Lower lobe of right lung (tissue), 2 donors: ENCODE results near the gene G3BP2. TPM values are rescaled to one million over a fixed set of nuclear protein-coding genes. Genes with fewer than 3 reads are reported as not detected.

Source experiments
- ATAC-seq, 2 donors: fragments of 200-7000 bp; cut with Tn5 transposase; one replicate each; pipeline ENCODE4 v1.9.1; 2020 to 2022; ENCODE audit warnings: mild to moderate bottlenecking in 2 of 2, moderate library complexity in 2 of 2
- DNase-seq: peaks from one replicate; pipeline ENCODE4 v3.0.0-alpha.2; 2020
- H3K27ac ChIP-seq: fragments of 200-600 bp; one replicate; pipeline ENCODE4 v1.8.0; 2022
- H3K27me3 ChIP-seq: fragments of 200-600 bp; one replicate; pipeline ENCODE4 v1.8.0; 2022; ENCODE audit warnings: low read depth
- H3K36me3 ChIP-seq: fragments of 200-600 bp; one replicate; pipeline ENCODE4 v1.8.0; 2022; ENCODE audit warnings: mild to moderate bottlenecking
- H3K4me1 ChIP-seq: fragments of 200-600 bp; one replicate; pipeline ENCODE4 v1.8.0; 2022
- H3K4me3 ChIP-seq: fragments of 200-600 bp; one replicate; pipeline ENCODE4 v1.8.0; 2022; ENCODE audit warnings: mild to moderate bottlenecking
- H3K9me3 ChIP-seq: fragments of 200-600 bp; one replicate; pipeline ENCODE4 v1.8.0; 2022
- intact Hi-C: fragments of 100-400 bp; cut with DNase I; formaldehyde crosslinking; loops from one replicate; pipeline ENCODE4 v1.11.0; 2022
- total RNA-seq: library from RNA; stranded (reverse); fragmentation: NEBNext Ultra II Directional; extraction: Animal tissue kit (Norgen Biotek cat#: 25700); gene quantifications from one replicate; pipeline ENCODE4 v1.2.1, GENCODE V29; 2021
- TF ChIP-seq, protein P1 (sequence below): fragments of 200-600 bp; IDR thresholded peaks from one replicate; pipeline ENCODE4 v1.8.0; 2022; ENCODE audit warnings: antibody characterized with exemption, mild to moderate bottlenecking
- donor health status: DM: no; HTN: yes; CAD: no; lungs with severe emphysema.

G3BP2 gene
- total RNA-seq, 1 donor from 2014 or later, result 101 TPM

GRCh38 chr4:75662626-75663025 is 10.6 kb downstream of the G3BP2 start:
- ATAC-seq (no peak), DNase-seq (no peak)
- Histone ChIP-seq H3K27ac (no peak overlapping the region), H3K4me3 (no peak overlapping the region), H3K9me3 (no peaks in the 10 kb centered on the region), H3K4me1 (peaks cover 14% of the 10 kb centered on the region), H3K27me3 (no peaks in the 10 kb centered on the region), H3K36me3 (peaks cover 47% of the 10 kb centered on the region)
- TF ChIP-seq, protein P1, sequence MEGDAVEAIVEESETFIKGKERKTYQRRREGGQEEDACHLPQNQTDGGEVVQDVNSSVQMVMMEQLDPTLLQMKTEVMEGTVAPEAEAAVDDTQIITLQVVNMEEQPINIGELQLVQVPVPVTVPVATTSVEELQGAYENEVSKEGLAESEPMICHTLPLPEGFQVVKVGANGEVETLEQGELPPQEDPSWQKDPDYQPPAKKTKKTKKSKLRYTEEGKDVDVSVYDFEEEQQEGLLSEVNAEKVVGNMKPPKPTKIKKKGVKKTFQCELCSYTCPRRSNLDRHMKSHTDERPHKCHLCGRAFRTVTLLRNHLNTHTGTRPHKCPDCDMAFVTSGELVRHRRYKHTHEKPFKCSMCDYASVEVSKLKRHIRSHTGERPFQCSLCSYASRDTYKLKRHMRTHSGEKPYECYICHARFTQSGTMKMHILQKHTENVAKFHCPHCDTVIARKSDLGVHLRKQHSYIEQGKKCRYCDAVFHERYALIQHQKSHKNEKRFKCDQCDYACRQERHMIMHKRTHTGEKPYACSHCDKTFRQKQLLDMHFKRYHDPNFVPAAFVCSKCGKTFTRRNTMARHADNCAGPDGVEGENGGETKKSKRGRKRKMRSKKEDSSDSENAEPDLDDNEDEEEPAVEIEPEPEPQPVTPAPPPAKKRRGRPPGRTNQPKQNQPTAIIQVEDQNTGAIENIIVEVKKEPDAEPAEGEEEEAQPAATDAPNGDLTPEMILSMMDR, result no peak
- intact Hi-C loops, result no loop called here

GRCh38 chr4:75660491-75660890 is 12.7 kb downstream of the G3BP2 start:
- H3K9me3 ChIP-seq, result no peaks in the 10 kb centered on the region
- H3K27ac ChIP-seq, result no peak overlapping the region
- intact Hi-C loops, result no loop called here
- DNase-seq (no peak), ATAC-seq (no peak)
- H3K36me3 ChIP-seq, result peaks cover 68% of the 10 kb centered on the region
- H3K4me3 ChIP-seq, result no peak overlapping the region
- H3K4me1 ChIP-seq, result peaks cover 4% of the 10 kb centered on the region
- TF ChIP-seq, protein P1, result no peak
- no peaks in the 10 kb centered on the region for H3K27me3 ChIP-seq

- intact Hi-C loops, result no loop called here
- Histone ChIP-seq H3K9me3 (no peaks in the 10 kb centered on the region), H3K27me3 (no peaks in the 10 kb centered on the region), H3K36me3 (peaks cover 77% of the 10 kb centered on the region), H3K4me1 (peaks cover 5% of the 10 kb centered on the region), H3K4me3 (no peak overlapping the region), H3K27ac (no peak overlapping the region)
- ATAC-seq (no peak), DNase-seq (no peak)
- TF ChIP-seq, protein P1, result no peak
Observed at GRCh38 chr4:75659512-75660031, 13.6 kb downstream of the G3BP2 start.

GRCh38 chr4:75658876-75659275 is 14.3 kb downstream of the G3BP2 start:
- Histone ChIP-seq H3K4me3 (no peak overlapping the region), H3K27ac (no peak overlapping the region), H3K36me3 (peaks cover 84% of the 10 kb centered on the region), H3K27me3 (no peaks in the 10 kb centered on the region), H3K9me3 (no peaks in the 10 kb centered on the region), H3K4me1 (peaks cover 9% of the 10 kb centered on the region)
- no peak for ATAC-seq
- TF ChIP-seq, protein P1, result no peak
- intact Hi-C loops, result no loop called here
- DNase-seq, result no peak

DNA sequence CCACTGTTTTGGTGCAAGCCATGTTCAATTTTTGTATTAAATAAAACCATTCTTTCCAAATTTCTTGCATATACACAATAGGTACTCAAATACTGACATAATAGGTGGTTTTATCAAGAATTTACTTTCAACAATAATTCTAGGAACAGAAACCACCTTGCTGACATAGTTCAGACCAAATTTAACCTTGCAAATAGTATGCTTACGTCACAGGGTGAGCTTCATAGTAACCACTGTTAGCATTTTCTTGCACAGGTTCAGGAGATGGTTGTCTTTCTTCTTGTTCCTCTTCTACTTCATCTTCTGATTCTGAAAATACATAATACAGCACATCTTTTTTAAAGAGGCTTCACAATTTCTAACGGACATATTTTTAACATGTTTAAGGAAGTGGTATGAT is 17.6 kb downstream of the G3BP2 start:
- ATAC-seq (no peak), DNase-seq (no peak)
- intact Hi-C loops, result no loop called here
- Histone ChIP-seq H3K27me3 (no peaks in the 10 kb centered on the region), H3K9me3 (no peaks in the 10 kb centered on the region), H3K4me3 (no peak overlapping the region), H3K27ac (no peak overlapping the region), H3K4me1 (peaks cover 17% of the 10 kb centered on the region), H3K36me3 (peaks cover 92% of the 10 kb centered on the region)
- TF ChIP-seq, protein P1, result no peak
